ENCODE data around the gene KIF26B.

KIF26B gene

GRCh38 chr1:245383396-245384330 is 228.9 kb downstream of the KIF26B start:
- H3K27me3 ChIP-seq (ENCODE audit: insufficient read depth, insufficient read length) = no peaks in the 10 kb centered on the region
- H3K9me3 ChIP-seq (ENCODE audit: insufficient read depth, low read length) = no peaks in the 10 kb centered on the region
- no peak for DNase-seq (ENCODE audit: low read depth, low spot score)
- H3K9ac ChIP-seq (ENCODE audit: insufficient read length, low read depth) = peak overlapping the region; percentile 3
- TF ChIP-seq YY1 (IDR thresholded peaks at IDR 0.05; ENCODE audit: insufficient read depth, insufficient read length) = no peak
- TF ChIP-seq ZNF274 (IDR thresholded peaks at IDR 0.05; ENCODE audit: low read depth, low read length) = no peak
- no peak for TF ChIP-seq SUZ12 (IDR thresholded peaks at IDR 0.05; ENCODE audit: extremely low read depth, insufficient read depth, insufficient read length)
- no peaks in the 10 kb centered on the region for H3K36me3 ChIP-seq (ENCODE audit: insufficient read depth, insufficient read length, low read length)
- H3K4me1 ChIP-seq (ENCODE audit: insufficient read depth, insufficient read length) = peaks cover 8% of the 10 kb centered on the region
- H3K4me3 ChIP-seq (ENCODE audit: insufficient read length, low read depth) = no peak overlapping the region

GRCh38 chr1:245386297-245386971 is 231.6 kb downstream of the KIF26B start:
- Histone ChIP-seq H3K4me1 (ENCODE audit: insufficient read depth, insufficient read length) (peaks cover 4% of the 10 kb centered on the region), H3K27me3 (ENCODE audit: insufficient read depth, insufficient read length) (no peaks in the 10 kb centered on the region), H3K4me3 (ENCODE audit: insufficient read length, low read depth) (no peak overlapping the region), H3K9ac (ENCODE audit: insufficient read length, low read depth) (no peak overlapping the region), H3K36me3 (ENCODE audit: insufficient read depth, insufficient read length, low read length) (no peaks in the 10 kb centered on the region), H3K9me3 (ENCODE audit: insufficient read depth, low read length) (no peaks in the 10 kb centered on the region)
- TF ChIP-seq YY1 (IDR thresholded peaks at IDR 0.05; ENCODE audit: insufficient read depth, insufficient read length) (no peak), ZNF274 (IDR thresholded peaks at IDR 0.05; ENCODE audit: low read depth, low read length) (no peak), SUZ12 (IDR thresholded peaks at IDR 0.05; ENCODE audit: extremely low read depth, insufficient read depth, insufficient read length) (no peak)
- no peak for DNase-seq (ENCODE audit: low read depth, low spot score)

- Histone ChIP-seq H3K9me3 (ENCODE audit: insufficient read depth, low read length) (no peaks in the 10 kb centered on the region), H3K36me3 (ENCODE audit: insufficient read depth, insufficient read length, low read length) (no peaks in the 10 kb centered on the region), H3K27me3 (ENCODE audit: insufficient read depth, insufficient read length) (no peaks in the 10 kb centered on the region), H3K4me1 (ENCODE audit: insufficient read depth, insufficient read length) (peaks cover 4% of the 10 kb centered on the region), H3K9ac (ENCODE audit: insufficient read length, low read depth) (no peak overlapping the region), H3K4me3 (ENCODE audit: insufficient read length, low read depth) (no peak overlapping the region)
- no peak for DNase-seq (ENCODE audit: low read depth, low spot score)
- no peak for TF ChIP-seq YY1 (IDR thresholded peaks at IDR 0.05; ENCODE audit: insufficient read depth, insufficient read length)
- no peak for TF ChIP-seq ZNF274 (IDR thresholded peaks at IDR 0.05; ENCODE audit: low read depth, low read length)
- TF ChIP-seq SUZ12 (IDR thresholded peaks at IDR 0.05; ENCODE audit: extremely low read depth, insufficient read depth, insufficient read length) = no peak
Observed at GRCh38 chr1:245388687-245389086, 233.9 kb downstream of the KIF26B start.

- DNase-seq (ENCODE audit: low read depth, low spot score) = no peak
- no peaks in the 10 kb centered on the region for H3K9me3 ChIP-seq (ENCODE audit: insufficient read depth, low read length)
- H3K4me3 ChIP-seq (ENCODE audit: insufficient read length, low read depth) = no peak overlapping the region
- no peaks in the 10 kb centered on the region for H3K4me1 ChIP-seq (ENCODE audit: insufficient read depth, insufficient read length)
- no peaks in the 10 kb centered on the region for H3K27me3 ChIP-seq (ENCODE audit: insufficient read depth, insufficient read length)
- no peaks in the 10 kb centered on the region for H3K36me3 ChIP-seq (ENCODE audit: insufficient read depth, insufficient read length, low read length)
- TF ChIP-seq SUZ12 (IDR thresholded peaks at IDR 0.05; ENCODE audit: extremely low read depth, insufficient read depth, insufficient read length) (no peak), YY1 (IDR thresholded peaks at IDR 0.05; ENCODE audit: insufficient read depth, insufficient read length) (no peak), ZNF274 (IDR thresholded peaks at IDR 0.05; ENCODE audit: low read depth, low read length) (no peak)
- H3K9ac ChIP-seq (ENCODE audit: insufficient read length, low read depth) = no peak overlapping the region
Observed at GRCh38 chr1:245389873-245390272, 235.1 kb downstream of the KIF26B start.

GRCh38 chr1:245390975-245391374 is 236.2 kb downstream of the KIF26B start:
- no peaks in the 10 kb centered on the region for H3K27me3 ChIP-seq (ENCODE audit: insufficient read depth, insufficient read length)

GRCh38 chr1:245393694-245394093 is 238.9 kb downstream of the KIF26B start:
- Histone ChIP-seq H3K9ac (ENCODE audit: insufficient read length, low read depth) (no peak overlapping the region), H3K4me1 (ENCODE audit: insufficient read depth, insufficient read length) (no peaks in the 10 kb centered on the region), H3K36me3 (ENCODE audit: insufficient read depth, insufficient read length, low read length) (no peaks in the 10 kb centered on the region), H3K9me3 (ENCODE audit: insufficient read depth, low read length) (no peaks in the 10 kb centered on the region), H3K27me3 (ENCODE audit: insufficient read depth, insufficient read length) (no peaks in the 10 kb centered on the region), H3K4me3 (ENCODE audit: insufficient read length, low read depth) (no peak overlapping the region)
- no peak for TF ChIP-seq ZNF274 (IDR thresholded peaks at IDR 0.05; ENCODE audit: low read depth, low read length)
- no peak for TF ChIP-seq SUZ12 (IDR thresholded peaks at IDR 0.05; ENCODE audit: extremely low read depth, insufficient read depth, insufficient read length)
- TF ChIP-seq YY1 (IDR thresholded peaks at IDR 0.05; ENCODE audit: insufficient read depth, insufficient read length) = no peak
- DNase-seq (ENCODE audit: low read depth, low spot score) = no peak

More at GRCh38 chr1:245390975-245391374, 236.2 kb downstream of the KIF26B start:
- DNase-seq (ENCODE audit: low read depth, low spot score) = no peak
- Histone ChIP-seq H3K4me1 (ENCODE audit: insufficient read depth, insufficient read length) (no peaks in the 10 kb centered on the region), H3K9ac (ENCODE audit: insufficient read length, low read depth) (no peak overlapping the region), H3K4me3 (ENCODE audit: insufficient read length, low read depth) (no peak overlapping the region), H3K36me3 (ENCODE audit: insufficient read depth, insufficient read length, low read length) (no peaks in the 10 kb centered on the region), H3K9me3 (ENCODE audit: insufficient read depth, low read length) (no peaks in the 10 kb centered on the region)
- TF ChIP-seq SUZ12 (IDR thresholded peaks at IDR 0.05; ENCODE audit: extremely low read depth, insufficient read depth, insufficient read length) (no peak), YY1 (IDR thresholded peaks at IDR 0.05; ENCODE audit: insufficient read depth, insufficient read length) (no peak), ZNF274 (IDR thresholded peaks at IDR 0.05; ENCODE audit: low read depth, low read length) (no peak)

GRCh38 chr1:245395680-245396079 is 240.9 kb downstream of the KIF26B start:
- no peak for DNase-seq (ENCODE audit: low read depth, low spot score)
- Histone ChIP-seq H3K4me3 (ENCODE audit: insufficient read length, low read depth) (no peak overlapping the region), H3K4me1 (ENCODE audit: insufficient read depth, insufficient read length) (no peaks in the 10 kb centered on the region), H3K36me3 (ENCODE audit: insufficient read depth, insufficient read length, low read length) (no peaks in the 10 kb centered on the region), H3K9me3 (ENCODE audit: insufficient read depth, low read length) (no peaks in the 10 kb centered on the region), H3K9ac (ENCODE audit: insufficient read length, low read depth) (no peak overlapping the region), H3K27me3 (ENCODE audit: insufficient read depth, insufficient read length) (no peaks in the 10 kb centered on the region)
- TF ChIP-seq ZNF274 (IDR thresholded peaks at IDR 0.05; ENCODE audit: low read depth, low read length) = no peak
- no peak for TF ChIP-seq YY1 (IDR thresholded peaks at IDR 0.05; ENCODE audit: insufficient read depth, insufficient read length)
- no peak for TF ChIP-seq SUZ12 (IDR thresholded peaks at IDR 0.05; ENCODE audit: extremely low read depth, insufficient read depth, insufficient read length)

Data from NT2/D1 (cell line).